IMR-90 (cell line): ENCODE data around the gene APP. TPM values are rescaled to one million over a fixed set of nuclear protein-coding genes. Genes with fewer than 3 reads are reported as not detected.

Experiments
- ATAC-seq: fragments of 200-7000 bp; cut with Tn5 transposase; 2 replicates; pipeline ENCODE4 v1.9.1; 2020; ENCODE audit warnings: low read depth, mild to moderate bottlenecking, moderate library complexity
- BruUV-seq: library from RNA; stranded (reverse); fragments of 400-500 nt; replicated peaks from 2 replicates; lab custom pipeline; 2021; lab: Mats Ljungman, UMichigan
- CTCF ChIA-PET: fragments of 300-600 bp; formaldehyde crosslinking; extraction: SDS; loops from one replicate; lab custom pipeline; 2021; ENCODE audit warnings: antibody characterized with exemption; lab: Yijun Ruan, JAX
- POLR2A ChIA-PET: fragments of 300-600 bp; sonication (Branson Sonifier 250); formaldehyde crosslinking; loops from one replicate; lab custom pipeline; 2022; ENCODE audit warnings: antibody characterized with exemption; ENCODE audit not compliant: unreplicated experiment; lab: Charles Lee
- DNase-seq: peaks from one replicate; pipeline ENCODE4 v3.0.0; 2013
- H2AFZ ChIP-seq: replicated peaks from 2 replicates; pipeline ENCODE3; 2013; ENCODE audit warnings: low read length, mild to moderate bottlenecking; ENCODE audit not compliant: poor library complexity
- H2AK5ac ChIP-seq: 2 replicates; pipeline ENCODE4 v1.6.1; 2013; ENCODE audit warnings: low read depth, low read length, inconsistent platforms
- H2AK9ac ChIP-seq: replicated peaks from 2 replicates; pipeline ENCODE3; 2013; ENCODE audit warnings: mild to moderate bottlenecking, low read depth, low read length, moderate library complexity; ENCODE audit not compliant: poor library complexity
- H2BK120ac ChIP-seq: 2 replicates; pipeline ENCODE4 v1.6.1; 2013; ENCODE audit warnings: low read depth, low read length, inconsistent platforms
- H2BK15ac ChIP-seq: 3 replicates; pipeline ENCODE4 v1.6.1; 2013; ENCODE audit warnings: low read depth, low read length, inconsistent platforms
- H2BK20ac ChIP-seq: 2 replicates; pipeline ENCODE4 v1.6.1; 2013; ENCODE audit warnings: low read depth, mild to moderate bottlenecking, inconsistent platforms, low read length, moderate library complexity
- H2BK5ac ChIP-seq: 2 replicates; pipeline ENCODE4 v1.6.1; 2013; ENCODE audit warnings: mild to moderate bottlenecking, low read depth, low read length, inconsistent platforms; ENCODE audit not compliant: poor library complexity, severe bottlenecking
- H3K14ac ChIP-seq: replicated peaks from 2 replicates; pipeline ENCODE4 v1.6.1; 2013; ENCODE audit warnings: low read depth, low read length, inconsistent platforms
- H3K18ac ChIP-seq: 2 replicates; pipeline ENCODE4 v1.6.1; 2013; ENCODE audit warnings: low read depth, low read length, control low read depth
- H3K23ac ChIP-seq: 2 replicates; pipeline ENCODE4 v1.6.1; 2013; ENCODE audit warnings: low read depth, low read length, inconsistent platforms
- H3K27ac ChIP-seq: 2 replicates; pipeline ENCODE4 v1.5.1; 2013; ENCODE audit warnings: mild to moderate bottlenecking, control low read depth, low read length; ENCODE audit not compliant: insufficient read depth
- H3K27me3 ChIP-seq: 2 replicates; pipeline ENCODE4 v1.6.1; 2013; ENCODE audit warnings: low read length; ENCODE audit not compliant: control insufficient read depth, insufficient read depth
- H3K36me3 ChIP-seq: 2 replicates; pipeline ENCODE4 v1.6.1; 2013; ENCODE audit warnings: low read length, mixed read lengths; ENCODE audit not compliant: control insufficient read depth, insufficient read depth
- H3K4ac ChIP-seq: 2 replicates; pipeline ENCODE4 v1.6.1; 2013; ENCODE audit warnings: low read depth, low read length, inconsistent platforms
- H3K4me1 ChIP-seq: 2 replicates; pipeline ENCODE4 v1.6.1; 2013; ENCODE audit warnings: low read length, mixed read lengths; ENCODE audit not compliant: control insufficient read depth, insufficient read depth
- H3K4me2 ChIP-seq: 2 replicates; pipeline ENCODE4 v1.6.1; 2013; ENCODE audit warnings: low read depth, mild to moderate bottlenecking, control low read depth, low read length, moderate library complexity
- H3K4me3 ChIP-seq: 2 replicates; pipeline ENCODE4 v1.5.1; 2013; ENCODE audit warnings: low read depth, mild to moderate bottlenecking, control low read depth, low read length, moderate library complexity; ENCODE audit not compliant: insufficient read depth
- H3K56ac ChIP-seq: 2 replicates; pipeline ENCODE4 v1.6.1; 2013; ENCODE audit warnings: low read length, inconsistent platforms; ENCODE audit not compliant: insufficient read depth; ENCODE audit errors: extremely low read depth
- H3K79me1 ChIP-seq, 2 experiments: 2 replicates each; pipeline ENCODE4 v1.6.1; 2013; ENCODE audit warnings: low read length in 2 of 2, inconsistent platforms in 1 of 2, low read depth in 1 of 2
- H3K9ac ChIP-seq: 2 replicates; pipeline ENCODE4 v1.6.1; 2013; ENCODE audit warnings: low read depth, low read length, control low read depth
- H3K9me1 ChIP-seq: 2 replicates; pipeline ENCODE4 v1.6.1; 2013; ENCODE audit warnings: low read length, inconsistent platforms; ENCODE audit not compliant: insufficient read depth
- H3K9me3 ChIP-seq: 2 replicates; pipeline ENCODE4 v1.6.1; 2013; ENCODE audit warnings: low read length; ENCODE audit not compliant: control insufficient read depth, insufficient read depth
- H4K20me1 ChIP-seq: 2 replicates; pipeline ENCODE4 v1.6.1; 2013; ENCODE audit warnings: low read length, inconsistent platforms; ENCODE audit not compliant: insufficient read depth
- H4K5ac ChIP-seq: 2 replicates; pipeline ENCODE4 v1.6.1; 2013; ENCODE audit warnings: mild to moderate bottlenecking, low read depth, low read length, control low read depth
- H4K8ac ChIP-seq, 2 experiments: 2 replicates each; pipeline ENCODE4 v1.6.1; 2013; ENCODE audit warnings: low read depth in 2 of 2, low read length in 2 of 2, control low read depth in 1 of 2, inconsistent platforms in 1 of 2
- H4K91ac ChIP-seq: 2 replicates; pipeline ENCODE4 v1.6.1; 2013; ENCODE audit warnings: low read depth, low read length, inconsistent platforms; ENCODE audit not compliant: insufficient read depth
- BHLHE40 ChIP-seq: fragments of 150-350 bp; IDR thresholded peaks from 2 replicates; pipeline ENCODE4 v1.6.1; 2016; ENCODE audit warnings: mild to moderate bottlenecking, low read depth, low read length
- CEBPB ChIP-seq: IDR thresholded peaks from 2 replicates; pipeline ENCODE4 v1.6.1; 2012; ENCODE audit warnings: low read depth, low read length, improper control_type of control experiment
- CHD1 ChIP-seq: IDR thresholded peaks from 2 replicates; pipeline ENCODE4 v1.6.1; 2012; ENCODE audit warnings: low read depth, low read length, improper control_type of control experiment
- CTCF ChIP-seq: conservative IDR thresholded peaks from 2 replicates; pipeline ENCODE4 v1.5.1; 2012; ENCODE audit warnings: mild to moderate bottlenecking, low read depth, low read length, improper control_type of control experiment
- FOS ChIP-seq: fragments of 150-350 bp; IDR thresholded peaks from 2 replicates; pipeline ENCODE4 v1.6.1; 2016; ENCODE audit warnings: low read depth, low read length
- MAFK ChIP-seq: IDR thresholded peaks from 2 replicates; pipeline ENCODE4 v1.6.1; 2012; ENCODE audit warnings: low read depth, low read length, improper control_type of control experiment
- MAZ ChIP-seq: IDR thresholded peaks from 2 replicates; pipeline ENCODE4 v1.6.1; 2012; ENCODE audit warnings: low read depth, mild to moderate bottlenecking, low read length, improper control_type of control experiment, moderate library complexity, borderline replicate concordance
- MXI1 ChIP-seq: IDR thresholded peaks from 2 replicates; pipeline ENCODE4 v1.6.1; 2012; ENCODE audit warnings: low read depth, mild to moderate bottlenecking, low read length, moderate library complexity, borderline replicate concordance
- NFE2L2 ChIP-seq: fragments of 150-350 bp; IDR thresholded peaks from 2 replicates; pipeline ENCODE4 v1.6.1; 2016; ENCODE audit warnings: low read depth, mild to moderate bottlenecking, low read length
- POLR2A ChIP-seq: IDR thresholded peaks from 2 replicates; pipeline ENCODE4 v1.6.1; 2012; ENCODE audit warnings: mild to moderate bottlenecking, low read depth, low read length
- RAD21 ChIP-seq: IDR thresholded peaks from 2 replicates; pipeline ENCODE4 v1.6.1; 2012; ENCODE audit warnings: low read length, improper control_type of control experiment
- RCOR1 ChIP-seq: IDR thresholded peaks from 2 replicates; pipeline ENCODE4 v1.6.1; 2012; ENCODE audit warnings: mild to moderate bottlenecking, low read length, improper control_type of control experiment; ENCODE audit not compliant: insufficient replicate concordance
- RFX5 ChIP-seq: IDR thresholded peaks from 2 replicates; pipeline ENCODE4 v1.8.0; 2012; ENCODE audit warnings: low read depth, mild to moderate bottlenecking, low read length, moderate library complexity
- SMC3 ChIP-seq: fragments of 150-350 bp; IDR thresholded peaks from 2 replicates; pipeline ENCODE4 v1.6.1; 2016; ENCODE audit warnings: low read depth, mild to moderate bottlenecking, antibody characterized with exemption, low read length, moderate library complexity
- WGBS, 2 experiments: methylation state at CpG; one replicate each; pipeline versions ENCODE4 v1.1.5 to v1.1.7; 2013; ENCODE audit warnings: missing lambda C conversion rate in 2 of 2; ENCODE audit not compliant: insufficient read length in 1 of 2; ENCODE audit errors: extremely low coverage in 2 of 2; 5-methylcytosine and 5-hydroxymethylcytosine counted together
- dilution Hi-C: fragments of 300-500 bp; cut with HindIII; formaldehyde crosslinking; loops from one replicate; pipeline ENCODE4 v1.14.3; 2018; ENCODE audit warnings: low sequenced_read_pairs; ENCODE audit not compliant: unreplicated experiment
- in situ Hi-C: fragments of 300-500 bp; cut with MboI; formaldehyde crosslinking; loops from 3 replicates; pipeline ENCODE4 v1.14.3; 2019; ENCODE audit warnings: low sequenced_read_pairs, inconsistent platforms, mixed read lengths
- intact Hi-C: fragments of 100-400 bp; cut with micrococcal nuclease; formaldehyde crosslinking; loops from 2 replicates; pipeline ENCODE4 v1.10.0; 2022
- polyA plus RNA-seq, 3 experiments: library from polyadenylated mRNA; depleted of rRNA; stranded (reverse); fragments of >200 nt; gene quantifications; 2 replicates each; pipeline ENCODE4 v1.2.3, GENCODE V29; 2012; ENCODE audit warnings: low replicate concordance in 1 of 3
- total RNA-seq: library from RNA; depleted of rRNA; stranded (reverse); fragments of >200 nt; gene quantifications from 2 replicates; pipeline ENCODE4 v1.2.3, GENCODE V29; 2012
- TF ChIP-seq, protein P1 (sequence below): fragments of 150-350 bp; IDR thresholded peaks from 2 replicates; pipeline ENCODE4 v1.6.1; 2016; ENCODE audit warnings: low read depth, mild to moderate bottlenecking, low read length, moderate library complexity, borderline replicate concordance
- TF ChIP-seq, protein P2 (sequence below): fragments of 150-350 bp; IDR thresholded peaks from 2 replicates; pipeline ENCODE4 v1.6.1; 2017; ENCODE audit warnings: mild to moderate bottlenecking, antibody characterized with exemption, low read length, low read depth

The APP gene
- total and polyA plus RNA-seq, 2 of the 4 experiments (the other 2 are of a cell fraction), result 191 to 530 TPM

DNA sequence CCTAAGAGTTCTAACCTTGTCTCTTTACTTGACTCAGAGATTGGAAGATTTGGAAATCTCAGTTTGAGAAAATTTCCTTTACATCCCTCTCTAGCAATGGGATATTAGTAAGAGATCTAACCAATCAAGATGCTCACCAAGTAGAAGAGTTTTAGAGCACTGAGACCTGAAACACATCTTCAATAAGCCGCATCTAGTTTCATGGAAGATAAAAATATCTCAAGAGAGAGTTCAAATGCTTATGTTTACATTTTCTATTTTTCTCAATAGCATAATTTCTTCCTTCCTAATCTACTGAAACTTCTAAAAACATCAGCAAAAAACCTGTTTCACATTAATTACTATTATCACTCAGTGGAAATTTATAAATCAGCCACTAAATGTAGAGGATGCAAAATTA lies 165.1 kb downstream of the APP start:
- DNase-seq (no peak), ATAC-seq (no peak)
- H2AFZ ChIP-seq, result no peak overlapping the region
- in situ Hi-C loops, result no loop called here
- TF ChIP-seq MXI1 (no peak), MAFK (no peak), NFE2L2 (no peak), POLR2A (no peak), RCOR1 (no peak), MAZ (no peak), RFX5 (no peak), SMC3 (no peak), RAD21 (no peak), CHD1 (no peak), BHLHE40 (no peak), CTCF (no peak), CEBPB (no peak), FOS (no peak)
- TF ChIP-seq, protein P1, sequence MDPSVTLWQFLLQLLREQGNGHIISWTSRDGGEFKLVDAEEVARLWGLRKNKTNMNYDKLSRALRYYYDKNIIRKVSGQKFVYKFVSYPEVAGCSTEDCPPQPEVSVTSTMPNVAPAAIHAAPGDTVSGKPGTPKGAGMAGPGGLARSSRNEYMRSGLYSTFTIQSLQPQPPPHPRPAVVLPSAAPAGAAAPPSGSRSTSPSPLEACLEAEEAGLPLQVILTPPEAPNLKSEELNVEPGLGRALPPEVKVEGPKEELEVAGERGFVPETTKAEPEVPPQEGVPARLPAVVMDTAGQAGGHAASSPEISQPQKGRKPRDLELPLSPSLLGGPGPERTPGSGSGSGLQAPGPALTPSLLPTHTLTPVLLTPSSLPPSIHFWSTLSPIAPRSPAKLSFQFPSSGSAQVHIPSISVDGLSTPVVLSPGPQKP, result no peak
- TF ChIP-seq, protein P2, sequence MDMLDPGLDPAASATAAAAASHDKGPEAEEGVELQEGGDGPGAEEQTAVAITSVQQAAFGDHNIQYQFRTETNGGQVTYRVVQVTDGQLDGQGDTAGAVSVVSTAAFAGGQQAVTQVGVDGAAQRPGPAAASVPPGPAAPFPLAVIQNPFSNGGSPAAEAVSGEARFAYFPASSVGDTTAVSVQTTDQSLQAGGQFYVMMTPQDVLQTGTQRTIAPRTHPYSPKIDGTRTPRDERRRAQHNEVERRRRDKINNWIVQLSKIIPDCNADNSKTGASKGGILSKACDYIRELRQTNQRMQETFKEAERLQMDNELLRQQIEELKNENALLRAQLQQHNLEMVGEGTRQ, result no peak
- H2BK15ac ChIP-seq, result no peak overlapping the region
- H3K4me1 ChIP-seq, result peaks cover 1% of the 10 kb centered on the region; the same call in 1 of the 2 replicates
- H2AK5ac ChIP-seq, result no peak overlapping the region
- H3K14ac ChIP-seq, result no peak overlapping the region
- H3K56ac ChIP-seq, result no peak overlapping the region
- no peak overlapping the region for H3K4ac ChIP-seq
- H3K36me3 ChIP-seq, result peaks cover 4% of the 10 kb centered on the region
- no peak overlapping the region for H3K4me3 ChIP-seq
- no peak overlapping the region for H3K18ac ChIP-seq
- no CpG with 5 or more reads among the region's 1 CpG for WGBS, 2 experiments
- peaks cover 21 to 28% of the 10 kb centered on the region in 2 experiments for H3K79me1 ChIP-seq
- no peak overlapping the region for H4K5ac ChIP-seq
- ChIA-PET CTCF (no interaction called here), POLR2A (no interaction called here)
- H3K23ac ChIP-seq, result no peak overlapping the region
- no peak overlapping the region for H2BK120ac ChIP-seq
- H3K9ac ChIP-seq, result no peak overlapping the region
- no peak overlapping the region for H4K8ac ChIP-seq
- no peaks in the 10 kb centered on the region for H3K9me1 ChIP-seq
- H3K27me3 ChIP-seq, result no peaks in the 10 kb centered on the region
- intact Hi-C loops, result no loop called here
- no peak overlapping the region for H4K91ac ChIP-seq
- no peak overlapping the region for H3K27ac ChIP-seq
- H2BK5ac ChIP-seq, result no peak overlapping the region
- dilution Hi-C loops, result no loop called here
- H3K9me3 ChIP-seq, result no peaks in the 10 kb centered on the region
- H2AK9ac ChIP-seq, result no peak overlapping the region
- no TSS peak for BruUV-seq
- H2BK20ac ChIP-seq, result no peak overlapping the region
- H4K20me1 ChIP-seq, result 0 out of 2 replicates have a peak, but pooled peaks cover 5% of the 10 kb centered on the region
- no peak overlapping the region for H3K4me2 ChIP-seq
